OCI-M1 (cell line): Measurements from ENCODE around the gene CADPS.
A peak's percentile ranks its signal among the peaks of the same experiment; 100 is the strongest.

Source experiments
- DNase-seq: peaks from one replicate; lab custom pipeline; 2025; lab: John Stamatoyannopoulos, UW

Gene CADPS

GRCh38 chr3:62632510-62633294 lies 242.5 kb downstream of the CADPS start:
- DNase-seq, result no peak

DNA sequence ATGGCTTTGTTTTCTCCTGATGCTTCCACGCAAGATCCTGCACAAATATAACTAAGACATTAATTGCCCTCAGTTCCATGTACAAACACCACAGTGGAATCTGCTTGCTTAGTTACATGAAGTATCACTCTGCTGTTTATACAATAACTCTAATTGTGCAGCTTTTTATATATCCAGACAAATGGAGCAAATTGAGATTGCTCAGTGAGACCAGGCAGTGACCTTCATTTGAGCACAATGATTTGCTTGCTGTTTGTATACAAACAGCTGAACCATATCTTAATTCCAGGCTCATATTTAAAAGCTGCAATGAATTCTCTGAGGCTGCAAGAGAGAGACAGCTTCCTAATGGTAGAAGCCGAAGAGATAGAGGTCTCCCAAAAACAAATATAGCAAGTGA lies 243.7 kb downstream of the CADPS start:
- DNase-seq, result no peak

- DNase-seq, result no peak
Measured at GRCh38 chr3:62630664-62631063, 244.6 kb downstream of the CADPS start.

GRCh38 chr3:62625268-62625667 lies 249.9 kb downstream of the CADPS start:
- no peak for DNase-seq

GRCh38 chr3:62624185-62624584 lies 251.0 kb downstream of the CADPS start:
- DNase-seq, result no peak

DNA sequence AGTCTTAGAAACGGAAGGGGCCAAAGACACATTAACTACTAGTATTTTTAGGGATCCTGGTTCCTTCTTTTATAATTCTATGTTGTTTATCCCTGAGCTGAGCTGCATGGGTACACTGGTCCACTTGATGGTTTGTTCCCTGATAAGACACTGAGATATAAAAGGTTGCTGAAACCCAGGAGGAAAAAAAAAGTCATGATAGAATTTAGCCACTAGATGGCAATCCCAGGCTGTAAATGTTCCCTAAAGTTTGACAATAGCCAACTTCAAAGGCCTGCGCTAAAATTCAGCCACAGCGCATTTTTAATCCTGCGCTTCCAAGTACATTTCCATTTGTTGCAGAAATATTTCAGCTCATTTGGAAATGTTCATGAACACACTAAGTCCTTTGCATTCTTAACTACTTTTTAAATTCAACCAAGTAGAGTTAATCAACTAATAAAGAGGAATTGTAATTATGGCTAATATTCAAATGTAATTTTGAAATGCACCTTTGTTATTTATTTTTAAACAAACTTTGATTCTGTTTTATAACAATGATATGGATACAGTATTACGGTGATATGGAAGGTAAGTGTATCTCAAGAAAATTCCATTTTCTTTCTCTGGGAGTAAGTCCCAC lies 252.6 kb downstream of the CADPS start:
- DNase-seq, result peak; percentile 87

DNA sequence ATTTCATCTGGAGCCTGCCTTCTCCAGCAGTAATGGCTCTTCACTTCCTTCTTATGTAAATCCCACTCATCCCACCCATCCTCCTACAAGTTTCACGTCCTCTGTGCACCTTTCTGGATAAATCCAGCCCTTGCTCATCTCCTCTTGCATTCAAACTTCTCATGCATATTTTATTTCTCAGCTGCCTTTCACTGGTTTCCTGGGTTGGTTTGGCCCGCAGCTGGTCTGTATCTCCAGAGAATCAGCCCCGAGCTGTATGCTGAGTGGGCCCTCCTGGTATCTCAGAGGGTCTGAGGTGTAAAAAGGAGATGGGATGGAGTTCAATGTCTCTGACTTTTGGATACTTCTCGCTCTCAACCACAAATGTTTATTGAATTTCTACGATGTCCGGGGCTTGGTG lies 253.3 kb downstream of the CADPS start:
- no peak for DNase-seq

- DNase-seq, result no peak
Measured at GRCh38 chr3:62621176-62621575, 254.0 kb downstream of the CADPS start.

DNA sequence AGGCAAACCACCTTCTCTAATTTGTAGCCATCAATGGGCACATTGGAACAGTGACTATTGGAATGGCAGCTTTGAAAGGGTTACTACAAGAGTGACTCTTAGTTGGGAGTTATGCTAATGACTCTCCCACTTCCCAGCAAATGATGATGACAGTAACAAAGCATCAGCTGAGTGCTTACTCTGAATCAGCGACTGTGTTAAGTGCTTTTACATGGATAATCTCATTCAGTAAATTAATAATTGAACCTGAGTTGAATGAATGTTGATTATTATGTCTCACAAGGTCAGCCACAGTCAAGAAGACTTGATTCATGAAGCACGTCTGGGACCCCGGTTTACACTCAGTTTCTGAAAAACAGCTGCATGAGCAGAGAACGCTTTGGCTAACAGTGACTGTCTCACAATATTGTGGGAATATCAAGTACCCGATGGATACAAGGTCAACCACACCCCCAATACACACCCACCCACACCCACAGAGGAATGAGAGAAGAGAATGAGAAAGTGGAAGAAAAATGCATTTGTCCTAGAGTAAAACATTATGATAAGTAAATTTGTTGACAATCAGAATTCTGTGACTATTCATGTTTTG lies 259.9 kb downstream of the CADPS start:
- no peak for DNase-seq

- DNase-seq, result no peak
Measured at GRCh38 chr3:62614527-62614926, 260.7 kb downstream of the CADPS start.

DNA sequence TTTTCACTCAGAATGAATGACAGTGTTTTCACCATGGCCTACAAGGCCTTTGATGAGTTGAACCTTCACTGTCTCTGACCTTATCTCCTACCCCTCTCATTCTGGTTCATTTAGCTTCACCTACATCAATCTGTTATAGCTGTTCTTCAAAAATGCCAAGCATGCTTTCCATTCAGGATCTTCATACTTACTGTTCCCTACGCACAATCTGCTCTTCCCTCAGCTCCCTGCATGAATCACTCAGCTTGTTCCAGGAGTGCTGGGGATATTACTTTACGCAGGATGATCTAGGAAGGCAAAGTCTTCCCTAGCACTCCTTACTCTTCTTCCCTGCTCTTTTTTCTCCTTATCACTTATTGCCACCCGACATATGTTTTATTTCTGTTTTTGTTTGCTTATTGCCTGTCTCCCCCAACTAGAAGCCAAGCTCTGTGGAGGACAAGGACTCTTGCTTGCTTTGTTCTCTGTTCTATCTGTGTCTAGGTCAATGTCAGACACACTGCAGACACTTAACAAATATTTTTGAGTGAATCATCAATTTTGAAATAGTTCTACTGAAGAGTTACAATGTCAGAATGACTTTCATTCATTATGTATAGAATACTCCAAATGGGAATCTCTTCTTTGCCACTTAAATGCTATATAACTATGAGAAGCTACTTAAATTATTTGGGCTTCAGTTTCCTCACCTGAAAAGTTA lies 263.5 kb downstream of the CADPS start:
- DNase-seq, result no peak

DNA sequence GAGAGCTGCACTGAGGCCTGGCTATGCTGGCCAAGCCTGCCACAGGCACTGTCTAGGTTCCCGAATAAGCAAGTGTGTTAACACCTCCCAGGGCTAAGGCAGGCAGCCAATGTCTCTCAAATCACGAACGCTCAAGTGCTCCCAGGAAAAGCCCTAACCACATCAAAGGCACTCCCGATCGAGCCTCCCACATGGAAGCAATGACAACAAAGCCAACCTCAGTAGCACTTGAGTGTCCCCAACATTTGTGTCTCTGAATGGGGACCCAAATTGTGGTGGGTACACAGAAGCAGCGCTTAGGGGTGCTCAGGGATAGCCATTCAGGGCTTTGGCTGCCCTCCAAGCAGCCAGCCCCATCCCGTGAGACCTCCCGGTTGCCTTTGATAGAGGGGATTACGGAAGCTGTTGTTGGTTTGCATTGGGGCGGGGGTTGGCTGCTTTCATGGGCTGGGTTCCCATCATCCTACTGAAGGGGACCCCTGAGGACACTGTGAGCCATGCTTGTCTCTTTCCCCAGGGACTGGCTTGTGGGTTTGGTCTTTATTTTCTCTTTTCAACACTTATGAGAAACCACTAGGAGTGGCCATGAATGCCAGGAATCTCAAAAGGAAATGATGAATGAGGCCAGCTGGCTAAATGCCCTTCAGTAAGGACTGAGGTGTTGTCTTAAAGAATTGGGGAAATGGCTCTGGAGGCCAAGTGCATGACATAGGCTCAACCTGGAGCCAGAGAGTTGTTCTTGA lies 267.8 kb downstream of the CADPS start:
- DNase-seq, result no peak

DNA sequence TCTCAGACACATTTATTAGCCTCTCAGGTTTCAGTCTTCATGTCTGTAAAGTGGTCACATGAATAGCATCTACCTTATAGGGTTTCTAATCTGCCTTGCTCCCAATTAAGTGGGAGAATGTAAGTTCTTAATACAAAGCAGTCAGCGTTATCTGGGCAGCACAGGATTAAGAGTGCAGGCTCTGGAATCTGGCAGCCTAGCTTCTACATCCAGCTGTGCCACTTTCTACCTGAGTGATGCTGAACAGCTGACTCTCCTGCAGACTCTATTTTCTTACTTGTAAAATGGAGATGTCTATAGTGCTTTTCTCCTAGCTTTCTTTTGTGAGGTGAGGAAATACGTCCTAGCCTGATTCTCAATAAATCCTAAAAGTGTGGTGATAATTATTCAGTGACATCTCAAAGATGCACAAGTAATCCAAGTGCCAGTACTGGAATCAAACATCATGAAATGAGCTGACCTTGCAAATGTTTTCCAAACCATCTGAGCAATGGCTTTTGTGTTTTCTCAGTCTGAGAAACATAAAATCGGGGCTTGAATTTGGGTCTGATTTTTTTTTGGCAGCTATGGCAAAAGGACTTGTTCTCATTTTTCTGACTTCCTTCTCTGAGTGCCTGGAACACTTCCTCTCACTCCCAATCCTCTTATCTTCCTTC lies 269.7 kb downstream of the CADPS start:
- DNase-seq, result no peak

DNA sequence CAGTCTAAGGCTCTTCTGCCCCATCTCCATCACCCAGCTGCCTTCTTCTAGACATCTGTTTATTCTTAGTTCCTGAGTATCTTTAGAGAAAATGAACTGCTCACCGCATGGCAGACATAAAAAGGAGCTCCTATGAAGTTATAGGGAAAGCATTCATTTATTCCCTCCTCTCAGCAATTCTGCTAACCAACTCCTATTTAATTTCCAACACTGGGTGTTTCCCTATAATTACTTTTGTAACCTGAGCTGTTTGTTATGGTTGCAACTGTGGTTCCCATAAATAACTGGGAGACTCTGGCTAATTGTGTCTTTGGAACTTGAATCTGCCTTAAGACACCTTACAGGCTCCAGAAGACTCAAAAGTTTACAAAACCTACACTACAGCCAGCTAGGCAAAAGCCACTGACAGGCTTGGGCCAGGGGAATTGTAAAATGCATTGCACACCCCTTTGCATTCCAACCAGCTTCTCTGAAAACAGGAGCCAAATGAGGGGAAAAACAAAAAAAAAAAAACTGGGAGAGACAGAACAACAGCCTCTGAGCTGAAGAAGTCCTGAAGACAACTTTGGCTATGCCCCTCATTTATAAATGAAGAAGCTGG lies 270.4 kb downstream of the CADPS start:
- no peak for DNase-seq

DNA sequence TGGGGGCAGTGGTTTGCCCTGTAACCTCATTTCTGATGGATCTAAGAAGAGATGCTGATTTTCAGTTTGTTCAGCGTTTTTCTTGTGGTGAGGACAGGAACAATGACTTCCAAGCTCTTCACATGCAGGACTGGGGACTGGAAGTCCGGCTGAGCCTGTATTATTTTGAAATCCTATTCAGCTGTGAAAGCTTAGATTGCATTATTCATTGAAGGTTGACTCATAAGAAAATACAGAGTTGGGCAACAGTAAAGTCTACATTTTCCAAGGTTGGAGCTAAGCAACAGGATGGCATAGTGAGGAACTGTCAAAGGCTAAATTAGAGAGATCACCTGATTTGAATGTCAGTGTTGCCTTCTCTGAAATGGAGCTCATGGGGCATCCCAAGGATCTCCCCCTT lies 270.9 kb downstream of the CADPS start:
- DNase-seq, result no peak

DNA sequence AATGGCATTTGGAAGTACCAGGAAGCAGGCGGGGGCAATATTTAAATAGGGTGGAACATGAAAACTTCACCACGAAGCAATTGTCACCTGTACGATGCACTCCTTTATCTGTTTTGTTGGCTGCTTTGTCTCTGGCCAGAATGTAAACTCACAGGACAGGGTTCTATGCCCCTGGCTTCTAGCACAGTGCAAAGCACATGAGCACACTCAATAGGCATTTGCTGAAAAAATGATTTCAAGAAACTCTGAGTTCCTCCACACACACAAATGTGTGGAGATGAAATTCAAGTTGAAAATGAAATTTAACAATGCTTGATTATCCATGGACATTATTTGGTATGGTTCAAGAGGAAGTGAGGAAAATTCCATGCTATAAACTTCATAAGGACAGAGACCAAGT lies 272.2 kb downstream of the CADPS start:
- DNase-seq, result no peak

DNA sequence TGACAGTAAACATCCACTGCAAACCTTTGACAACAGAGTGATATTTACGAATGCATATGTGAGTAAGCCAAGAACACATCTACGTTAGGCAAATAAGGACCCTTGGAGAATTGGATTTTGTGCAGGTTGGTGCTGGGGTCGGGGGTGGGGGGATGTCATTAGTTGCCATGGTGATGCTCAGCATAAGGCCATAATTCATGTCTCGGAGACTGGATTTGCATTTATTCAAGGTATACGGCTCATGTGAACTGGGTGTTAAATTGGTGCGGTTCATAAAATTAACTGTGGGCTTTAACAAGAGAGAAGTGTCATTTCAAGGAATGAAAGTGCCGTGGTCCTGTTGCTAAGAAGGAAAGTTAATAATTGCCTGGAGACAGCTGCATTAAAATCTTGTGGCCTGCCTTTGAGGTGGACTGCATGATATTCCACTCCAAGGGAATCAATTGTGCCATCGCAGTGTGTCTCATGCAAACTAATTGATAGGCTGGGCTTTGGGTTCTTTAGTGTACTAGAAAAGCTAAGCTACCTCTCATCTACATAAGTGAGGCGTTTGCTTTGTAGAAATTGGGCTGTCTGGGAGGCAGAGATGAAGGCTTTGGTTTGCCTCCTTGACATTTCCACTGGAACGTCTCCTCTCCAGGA lies 273.0 kb downstream of the CADPS start:
- no peak for DNase-seq

DNA sequence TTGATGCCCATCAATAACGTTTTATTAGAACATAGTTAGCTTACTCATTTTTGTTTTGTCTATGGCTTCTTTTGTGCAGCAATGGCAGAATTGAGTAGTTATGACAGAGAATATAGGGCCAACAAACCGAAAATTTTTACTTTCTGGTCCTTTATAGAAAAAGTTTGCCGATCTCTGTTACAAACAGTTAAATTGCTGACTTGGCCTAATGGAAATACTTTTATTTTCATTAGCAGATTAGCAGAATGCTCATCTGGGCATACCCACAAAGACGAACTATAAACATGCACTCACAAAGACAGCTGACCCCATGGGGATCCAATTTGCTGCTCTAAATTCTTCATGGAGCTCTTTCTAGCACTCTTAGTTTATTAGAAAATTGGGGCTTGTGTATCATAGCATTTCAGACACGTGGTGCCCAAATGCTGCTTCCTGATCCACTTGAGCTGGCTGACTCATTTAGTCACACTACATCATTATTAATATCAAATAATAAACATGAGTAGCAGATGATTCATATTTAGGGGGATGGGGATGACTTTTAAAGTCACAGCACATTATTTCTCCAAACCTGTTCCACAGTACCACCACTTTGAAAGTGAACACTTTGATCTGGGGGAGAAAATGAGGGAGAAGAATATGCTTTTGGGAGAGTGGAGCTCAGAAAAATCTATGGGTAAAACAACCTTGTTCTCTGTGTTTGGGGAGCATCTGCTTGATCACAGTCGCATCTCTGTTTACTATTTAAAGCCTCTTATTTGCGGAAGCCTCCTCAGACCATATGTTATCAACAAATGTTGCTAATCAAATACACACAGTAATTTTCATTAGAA lies 273.8 kb downstream of the CADPS start:
- DNase-seq, result no peak

GRCh38 chr3:62600033-62600432 lies 275.2 kb downstream of the CADPS start:
- DNase-seq, result no peak

DNA sequence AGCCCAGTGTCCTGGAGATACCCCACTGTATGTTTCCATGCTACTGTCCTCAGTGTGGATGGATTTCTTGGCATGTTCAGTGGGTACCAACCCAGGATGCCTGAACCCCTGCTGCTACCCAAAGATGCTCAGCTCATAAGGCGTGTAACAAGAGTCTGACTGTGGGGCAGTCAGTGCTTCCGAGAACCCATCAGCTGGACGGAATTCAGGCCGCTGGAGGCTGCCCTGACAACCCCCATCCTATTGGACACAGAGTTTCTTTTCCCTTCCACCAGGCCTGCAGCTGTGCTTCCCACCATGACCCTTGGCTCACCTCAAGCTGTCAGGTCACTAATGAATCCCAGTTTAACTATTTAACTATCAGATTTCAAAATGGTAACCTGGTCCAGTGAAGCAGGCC lies 277.7 kb downstream of the CADPS start:
- DNase-seq, result no peak
